ENCODE results near the gene RSPH3.
"Not testable (repeated sequence)": the region's sequence is repeated elsewhere in the genome, so short reads cannot be mapped to it uniquely, and the experiment has no call there.

DNA sequence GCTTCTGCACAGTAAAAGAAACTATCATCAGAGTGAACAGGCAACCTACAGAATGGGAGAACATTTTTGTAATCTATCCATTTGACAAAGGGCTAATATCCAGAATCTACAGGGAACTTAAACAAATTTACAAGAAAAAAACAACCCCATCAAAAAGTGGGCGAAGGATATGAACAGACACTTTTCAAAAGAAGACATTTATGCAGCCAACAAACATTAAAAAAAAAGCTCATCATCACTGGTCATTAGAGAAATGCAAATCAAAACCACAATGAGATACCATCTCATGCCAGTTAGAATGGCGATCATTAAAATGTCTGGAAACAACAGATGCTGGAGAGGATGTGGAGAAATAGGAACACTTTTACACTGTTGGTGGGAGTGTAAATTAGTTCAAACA lies 48.4 kb downstream of the RSPH3 start:
- TF ChIP-seq EZH2phosphoT487 (IDR thresholded peaks at IDR 0.05; ENCODE audit: borderline replicate concordance, low read depth); CTCF (IDR thresholded peaks at IDR 0.05): not testable (repeated sequence)

All from SK-N-SH (cell line).